Osteoblast (primary cell): ENCODE data around the gene C3orf52. TPM values are rescaled to one million over a fixed set of nuclear protein-coding genes. Genes with fewer than 3 reads are reported as not detected.

ENCODE experiments used
- DNase-seq: peaks from one replicate; pipeline ENCODE4 v3.0.0; 2011; ENCODE audit warnings: low spot score, mixed read lengths; ENCODE audit not compliant: insufficient read length; ENCODE audit errors: missing footprints
- H2AFZ ChIP-seq: 2 replicates; pipeline ENCODE4 v1.6.0; 2011; ENCODE audit warnings: mild to moderate bottlenecking, low read length
- H3K27ac ChIP-seq: 2 replicates; pipeline ENCODE4 v1.5.1; 2011; ENCODE audit warnings: mild to moderate bottlenecking, low read depth, low read length, moderate library complexity
- H3K27me3 ChIP-seq: 2 replicates; pipeline ENCODE4 v1.6.0; 2012; ENCODE audit warnings: mild to moderate bottlenecking, control low read depth, inconsistent platforms, low read length, moderate library complexity; ENCODE audit not compliant: insufficient read depth
- H3K36me3 ChIP-seq: 2 replicates; pipeline ENCODE4 v1.5.1; 2011; ENCODE audit warnings: mild to moderate bottlenecking, low read length, control low read depth, moderate library complexity; ENCODE audit not compliant: insufficient read depth
- H3K4me1 ChIP-seq: 2 replicates; pipeline ENCODE4 v1.5.1; 2011; ENCODE audit warnings: mild to moderate bottlenecking, low read length, control low read depth, moderate library complexity; ENCODE audit not compliant: insufficient read depth
- H3K4me2 ChIP-seq: 2 replicates; pipeline ENCODE4 v1.6.0; 2011; ENCODE audit warnings: mild to moderate bottlenecking, low read length; ENCODE audit not compliant: insufficient read depth
- H3K4me3 ChIP-seq: fragments of 200-600 bp; sonication (generic); 3 replicates; pipeline ENCODE4 v1.5.1; 2012; ENCODE audit warnings: mild to moderate bottlenecking, low read length, inconsistent platforms; ENCODE audit not compliant: insufficient read depth
- H3K79me2 ChIP-seq: 2 replicates; pipeline ENCODE4 v1.6.0; 2012; ENCODE audit warnings: mild to moderate bottlenecking, low read length, control low read depth, inconsistent platforms; ENCODE audit not compliant: insufficient read depth
- H3K9me3 ChIP-seq: 2 replicates; pipeline ENCODE4 v1.5.1; 2011; ENCODE audit warnings: low read depth, low read length, control low read depth
- H4K20me1 ChIP-seq: 2 replicates; pipeline ENCODE4 v1.6.0; 2012; ENCODE audit warnings: mild to moderate bottlenecking, low read length, control low read depth; ENCODE audit not compliant: insufficient read depth
- CTCF ChIP-seq: IDR thresholded peaks from 2 replicates; pipeline ENCODE4 v1.5.1; 2011; ENCODE audit warnings: mild to moderate bottlenecking, low read depth, low read length, moderate library complexity; ENCODE audit errors: extremely low read depth
- total RNA-seq: library from RNA; depleted of rRNA; stranded (reverse); fragments of >200 nt; gene quantifications from 2 replicates; pipeline ENCODE4 v1.2.3, GENCODE V29; 2012

Gene C3orf52
- total RNA-seq, 1 donor: 4.0 TPM

DNA sequence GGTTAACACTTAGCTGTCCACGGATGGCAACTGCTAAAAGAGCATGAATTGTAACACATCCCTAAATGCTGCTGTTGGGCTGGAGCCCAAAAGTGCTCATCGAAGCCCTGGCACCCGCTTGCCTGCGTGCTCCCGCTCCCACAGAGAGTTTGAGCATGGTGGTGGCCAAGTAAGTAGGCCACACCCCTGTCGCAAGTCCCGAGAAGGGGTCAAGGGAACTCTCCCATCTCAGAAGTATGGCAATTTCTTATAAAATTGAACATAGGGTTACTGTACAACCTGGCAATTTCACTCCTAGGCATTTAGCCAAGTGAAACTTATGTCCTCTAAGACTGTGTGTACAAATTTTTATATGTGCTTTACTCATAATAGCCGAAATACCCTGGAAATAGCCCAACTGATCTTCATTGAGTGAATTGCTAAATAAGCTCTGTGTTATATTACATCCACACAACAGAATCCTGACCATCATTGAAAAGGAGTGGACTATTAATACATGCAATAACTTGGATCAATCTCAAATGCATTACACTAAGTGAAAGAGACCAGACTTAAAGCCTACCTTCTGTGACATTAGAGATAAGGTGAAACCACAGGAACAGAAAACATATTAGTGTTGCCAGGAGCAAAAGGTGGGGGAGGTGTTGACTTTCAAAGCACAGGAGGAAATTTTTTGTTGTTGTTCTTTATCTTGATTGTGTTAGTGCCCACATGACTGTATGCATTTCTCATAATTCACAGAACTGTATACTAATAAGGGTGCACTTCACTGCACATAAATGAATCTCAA is 48.3 kb downstream of the C3orf52 start:
- Histone ChIP-seq H3K4me1 (no peaks in the 10 kb centered on the region), H3K36me3 (no peaks in the 10 kb centered on the region), H2AFZ (no peak overlapping the region), H4K20me1 (no peaks in the 10 kb centered on the region), H3K4me3 (no peak overlapping the region), H3K79me2 (no peaks in the 10 kb centered on the region), H3K27me3 (no peaks in the 10 kb centered on the region), H3K4me2 (no peak overlapping the region), H3K9me3 (no peaks in the 10 kb centered on the region), H3K27ac (no peak overlapping the region)
- TF ChIP-seq CTCF: no peak
- no peak for DNase-seq

DNA sequence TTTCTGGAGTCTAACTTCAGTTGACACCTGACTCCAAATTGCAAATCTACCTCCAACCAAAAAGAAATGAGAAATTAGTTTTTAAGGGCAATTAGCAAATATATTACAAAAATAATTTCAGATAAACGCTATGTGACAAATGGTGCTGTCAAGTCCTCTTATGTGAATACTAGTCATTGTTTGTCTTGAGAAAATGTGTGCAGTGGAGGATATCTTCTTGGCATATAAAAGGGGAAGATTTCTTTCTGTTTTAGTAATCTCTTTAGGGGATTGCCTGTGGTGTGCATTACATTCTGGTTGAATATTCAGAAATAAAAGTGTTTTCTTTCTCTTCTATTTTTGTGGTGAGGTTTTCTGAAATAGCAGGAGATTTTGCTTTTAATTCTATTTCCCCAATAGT is 49.9 kb downstream of the C3orf52 start:
- no peaks in the 10 kb centered on the region for H3K4me1 ChIP-seq
- no peak overlapping the region for H3K4me2 ChIP-seq
- no peaks in the 10 kb centered on the region for H3K36me3 ChIP-seq
- no peaks in the 10 kb centered on the region for H3K79me2 ChIP-seq
- H2AFZ ChIP-seq: no peak overlapping the region
- H3K9me3 ChIP-seq: no peaks in the 10 kb centered on the region
- no peak overlapping the region for H3K27ac ChIP-seq
- DNase-seq: no peak
- no peak overlapping the region for H3K4me3 ChIP-seq
- no peaks in the 10 kb centered on the region for H4K20me1 ChIP-seq
- H3K27me3 ChIP-seq: no peaks in the 10 kb centered on the region
- no peak for TF ChIP-seq CTCF

GRCh38 chr3:112136959-112137693 is 50.9 kb downstream of the C3orf52 start:
- TF ChIP-seq CTCF: peak; percentile 55
- Histone ChIP-seq H2AFZ (no peak overlapping the region), H4K20me1 (no peaks in the 10 kb centered on the region), H3K9me3 (no peaks in the 10 kb centered on the region), H3K27me3 (no peaks in the 10 kb centered on the region), H3K79me2 (no peaks in the 10 kb centered on the region), H3K36me3 (no peaks in the 10 kb centered on the region), H3K27ac (no peak overlapping the region), H3K4me2 (no peak overlapping the region), H3K4me1 (no peaks in the 10 kb centered on the region), H3K4me3 (no peak overlapping the region)
- no peak for DNase-seq

DNA sequence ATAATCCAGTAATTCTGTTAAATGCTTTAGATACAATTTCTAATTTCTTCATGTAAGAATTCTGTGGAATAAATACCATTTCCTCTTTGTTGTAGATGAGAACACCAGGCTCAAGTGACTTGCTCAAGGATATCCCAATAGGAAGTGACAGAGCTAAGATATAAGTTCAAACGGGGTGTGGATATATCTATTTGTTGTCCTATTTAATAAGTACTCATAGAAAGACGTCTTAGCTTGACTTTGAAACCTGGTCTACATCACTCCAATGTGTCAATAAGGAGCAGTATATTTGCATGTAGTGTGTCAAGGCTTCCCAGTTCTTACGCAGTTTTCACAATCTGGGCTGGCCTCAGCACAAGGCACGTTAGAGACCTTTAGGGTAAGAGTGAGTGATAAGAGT is 51.6 kb downstream of the C3orf52 start:
- Histone ChIP-seq H3K36me3 (no peaks in the 10 kb centered on the region), H3K4me1 (no peaks in the 10 kb centered on the region), H3K27me3 (no peaks in the 10 kb centered on the region), H3K79me2 (no peaks in the 10 kb centered on the region), H3K4me3 (no peak overlapping the region), H3K27ac (no peak overlapping the region), H3K4me2 (no peak overlapping the region), H2AFZ (no peak overlapping the region), H3K9me3 (no peaks in the 10 kb centered on the region), H4K20me1 (no peaks in the 10 kb centered on the region)
- TF ChIP-seq CTCF: no peak
- no peak for DNase-seq
